SK-N-SH (cell line): Measurements from ENCODE around the gene TSPAN3. TPM values are rescaled to one million over a fixed set of nuclear protein-coding genes. Genes with fewer than 3 reads are reported as not detected.

Experiments
- CTCF ChIA-PET: fragments of 300-600, 350-600 bp; formaldehyde crosslinking; extraction: SDS; loops from one replicate; lab custom pipeline; 2021; lab: Yijun Ruan, JAX
- POLR2A ChIA-PET: fragments of 350-600 bp; sonication (Branson Sonifier 250); formaldehyde crosslinking; extraction: SDS; loops from one replicate; lab custom pipeline; 2020; ENCODE audit warnings: antibody characterized with exemption, inconsistent platforms; lab: Yijun Ruan, JAX
- DNase-seq: peaks from one replicate; pipeline ENCODE4 v3.0.0; 2012
- H2AFZ ChIP-seq: fragments of 200-600 bp; sonication (generic); 2 replicates; pipeline ENCODE4 v1.8.1; 2016; ENCODE audit warnings: antibody characterized with exemption, mild to moderate bottlenecking, low read depth
- H3F3A ChIP-seq: fragments of 200-600 bp; sonication (generic); replicated peaks from 2 replicates; pipeline ENCODE3; 2016; ENCODE audit warnings: antibody characterized with exemption, mild to moderate bottlenecking; ENCODE audit not compliant: insufficient read depth
- H3K27ac ChIP-seq, 2 experiments: fragments of 200-500 bp in 1 of 2; fragments of 200-600 bp in 1 of 2; sonication (Bioruptor generic) in 1 of 2; sonication (generic), shearing (Covaris generic) in 1 of 2; 2 replicates each; pipeline versions ENCODE4 v1.5.1 to v1.6.1; 2014 to 2016; ENCODE audit warnings: low read depth in 2 of 2, inconsistent platforms in 1 of 2, low read length in 1 of 2, mild to moderate bottlenecking in 1 of 2, mixed read lengths in 1 of 2
- H3K27me3 ChIP-seq: fragments of 200-600 bp; sonication (generic), shearing (Covaris generic); 2 replicates; pipeline ENCODE4 v1.6.1; 2016; ENCODE audit warnings: mixed run types; ENCODE audit not compliant: insufficient read depth
- H3K36me3 ChIP-seq, 2 experiments: fragments of 200-500 bp in 1 of 2; fragments of 200-600 bp in 1 of 2; sonication (Bioruptor generic) in 1 of 2; sonication (generic) in 1 of 2; replicated peaks in 1 of 2; 2 replicates each; pipeline versions ENCODE3 to v1.5.1; 2014 to 2016; ENCODE audit warnings: low read length in 1 of 2, mild to moderate bottlenecking in 1 of 2; ENCODE audit not compliant: insufficient read depth in 2 of 2, control insufficient read depth in 1 of 2
- H3K4me1 ChIP-seq, 2 experiments: fragments of 200-500 bp in 1 of 2; fragments of 200-600 bp in 1 of 2; sonication (Bioruptor generic) in 1 of 2; sonication (generic), shearing (Covaris generic) in 1 of 2; 2 replicates each; pipeline versions ENCODE4 v1.5.1 to v1.6.1; 2014 to 2016; ENCODE audit warnings: low read depth in 1 of 2, low read length in 1 of 2, mixed run types in 1 of 2; ENCODE audit not compliant: insufficient read depth in 2 of 2, control insufficient read depth in 1 of 2
- H3K4me2 ChIP-seq: fragments of 200-600 bp; sonication (generic), shearing (Covaris generic); 2 replicates; pipeline ENCODE4 v1.6.1; 2017; ENCODE audit warnings: mixed run types
- H3K4me3 ChIP-seq, 2 experiments: fragments of 200-500 bp in 1 of 2; fragments of 200-600 bp in 1 of 2; sonication (Bioruptor generic) in 1 of 2; sonication (generic), shearing (Covaris generic) in 1 of 2; 2 replicates each; pipeline versions ENCODE4 v1.5.1 to v1.8.1; 2014 to 2016; ENCODE audit warnings: low read depth in 2 of 2, inconsistent platforms in 1 of 2, low read length in 1 of 2, mild to moderate bottlenecking in 1 of 2, mixed read lengths in 1 of 2, moderate library complexity in 1 of 2
- H3K79me2 ChIP-seq: fragments of 200-600 bp; sonication (generic); 2 replicates; pipeline ENCODE4 v1.8.1; 2017; ENCODE audit warnings: mild to moderate bottlenecking; ENCODE audit not compliant: insufficient read depth
- H3K9ac ChIP-seq: fragments of 200-600 bp; sonication (generic); 2 replicates; pipeline ENCODE4 v1.6.1; 2017; ENCODE audit warnings: mixed run types
- H3K9me2 ChIP-seq: fragments of 200-600 bp; sonication (generic); 2 replicates; pipeline ENCODE4 v1.6.1; 2017; ENCODE audit warnings: mixed run types
- H3K9me3 ChIP-seq: fragments of 200-600 bp; sonication (generic); 2 replicates; pipeline ENCODE4 v1.6.1; 2017; ENCODE audit warnings: mixed run types, mild to moderate bottlenecking, moderate library complexity
- H4K20me1 ChIP-seq: fragments of 200-600 bp; sonication (generic); 2 replicates; pipeline ENCODE4 v1.6.1; 2017; ENCODE audit warnings: mild to moderate bottlenecking, mixed run types; ENCODE audit not compliant: insufficient read depth
- CHD2 ChIP-seq: fragments of 150-350 bp; IDR thresholded peaks from 2 replicates; pipeline ENCODE4 v1.6.1; 2018; ENCODE audit warnings: low read length; ENCODE audit not compliant: partially characterized antibody
- FOSL2 ChIP-seq: IDR thresholded peaks from 2 replicates; pipeline ENCODE4 v1.4.0; 2012; ENCODE audit warnings: low read depth, mild to moderate bottlenecking, moderate library complexity, borderline replicate concordance
- FOXJ3 ChIP-seq: sonication (generic); formaldehyde crosslinking; IDR thresholded peaks from 2 replicates; pipeline ENCODE4 v1.5.1; 2020; ENCODE audit warnings: mild to moderate bottlenecking, missing genetic modification reagents
- GABPA ChIP-seq: IDR thresholded peaks from 2 replicates; pipeline ENCODE4 v1.4.0; 2012; ENCODE audit warnings: low read depth, mild to moderate bottlenecking
- GATA2 ChIP-seq: sonication (generic); formaldehyde crosslinking; IDR thresholded peaks from 2 replicates; pipeline ENCODE4 v1.5.0; 2020; ENCODE audit warnings: mild to moderate bottlenecking, missing genetic modification reagents
- JUND ChIP-seq: IDR thresholded peaks from 2 replicates; pipeline ENCODE4 v1.4.0; 2012
- MEF2A ChIP-seq: IDR thresholded peaks from 2 replicates; pipeline ENCODE4 v1.4.0; 2012; ENCODE audit warnings: low read depth, borderline replicate concordance
- NFIC ChIP-seq: IDR thresholded peaks from 2 replicates; pipeline ENCODE4 v1.4.0; 2012; ENCODE audit warnings: borderline replicate concordance
- NRF1 ChIP-seq: IDR thresholded peaks from 2 replicates; pipeline ENCODE4 v1.6.1; 2012; ENCODE audit warnings: low read depth, mild to moderate bottlenecking, low read length
- POLR2AphosphoS5 ChIP-seq: IDR thresholded peaks from 2 replicates; pipeline ENCODE4 v1.6.1; 2012; ENCODE audit warnings: low read depth, low read length
- RAD21 ChIP-seq: IDR thresholded peaks from 2 replicates; pipeline ENCODE4 v1.6.1; 2012; ENCODE audit warnings: mild to moderate bottlenecking, low read length
- RCOR1 ChIP-seq: fragments of 150-350 bp; IDR thresholded peaks from 2 replicates; pipeline ENCODE4 v1.6.1; 2017; ENCODE audit warnings: antibody characterized with exemption, low read length
- RXRA ChIP-seq: IDR thresholded peaks from 2 replicates; pipeline ENCODE4 v1.4.0; 2012; ENCODE audit warnings: low read depth, mild to moderate bottlenecking, borderline replicate concordance
- WGBS: methylation state at CpG from one replicate; pipeline ENCODE4 v1.1.6; 2017; ENCODE audit warnings: low lambda C conversion rate; 5-methylcytosine and 5-hydroxymethylcytosine counted together
- polyA plus RNA-seq, 3 experiments: library from polyadenylated mRNA; depleted of rRNA; stranded (reverse); fragments of >200 nt; gene quantifications; 2 replicates each; pipeline ENCODE4 v1.2.3, GENCODE V29; 2012
- TF ChIP-seq, protein P1 (sequence below): IDR thresholded peaks from 2 replicates; pipeline ENCODE4 v1.4.0; 2012; ENCODE audit warnings: low read depth, borderline replicate concordance
- TF ChIP-seq, protein P2 (sequence below): fragments of 150-350 bp; IDR thresholded peaks from 2 replicates; pipeline ENCODE4 v1.6.1; 2017; ENCODE audit warnings: antibody characterized with exemption, low read length, low read depth, borderline replicate concordance
- TF ChIP-seq, protein P3 (sequence below): IDR thresholded peaks from 2 replicates; pipeline ENCODE4; 2012

The TSPAN3 gene
- polyA plus RNA-seq, 1 of the 3 experiments (the other 2 are of a cell fraction): 409 TPM

GRCh38 chr15:77033729-77034671 is 36.9 kb downstream of the TSPAN3 start:
- no peak overlapping the region for H3K4me2 ChIP-seq
- no peaks in the 10 kb centered on the region for H3K9me3 ChIP-seq
- H3K27me3 ChIP-seq: no peaks in the 10 kb centered on the region
- H3K4me3 ChIP-seq: no peak overlapping the region
- peaks cover 8% of the 10 kb centered on the region for H3F3A ChIP-seq
- H3K27ac ChIP-seq: no peak overlapping the region
- TF ChIP-seq POLR2AphosphoS5 (peak; percentile 8; the same call in 1 of the 2 replicates), CHD2 (no peak)
- H3K4me1 ChIP-seq: no peaks in the 10 kb centered on the region; a peak in 1 of 4 replicates
- ChIA-PET POLR2A (no interaction called here), CTCF (interaction anchor here (0.7 to 4.2 kb wide), 13 partner anchors 9 to 628 kb away, joined by 3 to 46 read pairs (median 3); partner anchors contain the start of gene PSTPIP1)
- no peak overlapping the region for H2AFZ ChIP-seq
- H3K36me3 ChIP-seq: peaks cover 0 to 3% of the 10 kb centered on the region in 2 experiments
- H4K20me1 ChIP-seq: no peaks in the 10 kb centered on the region
- no peak overlapping the region for H3K9ac ChIP-seq
- H3K79me2 ChIP-seq: no peaks in the 10 kb centered on the region
- H3K9me2 ChIP-seq: no peaks in the 10 kb centered on the region
- DNase-seq: peak; percentile 22
- 92% methylated on average over 7 of the region's 13 CpGs for WGBS

DNA sequence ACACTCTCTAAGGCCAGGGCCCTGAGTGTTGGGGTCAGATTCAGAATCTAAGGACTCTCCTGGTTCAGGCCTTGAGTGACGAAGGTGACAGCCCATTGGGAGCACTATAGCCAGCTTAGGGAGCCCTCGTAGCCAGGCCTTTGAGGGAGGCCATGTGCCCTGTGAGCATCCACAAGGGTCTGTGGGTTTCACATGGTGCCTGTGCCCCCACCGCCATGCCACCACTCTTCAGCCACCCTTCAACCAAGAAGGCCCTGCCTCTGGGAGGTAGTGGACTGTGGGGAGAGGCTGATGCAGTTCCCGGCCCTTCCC is 37.5 kb downstream of the TSPAN3 start:
- no peak overlapping the region for H3K27ac ChIP-seq
- DNase-seq: no peak
- no peaks in the 10 kb centered on the region for H3K9me2 ChIP-seq
- H2AFZ ChIP-seq: no peak overlapping the region
- no peak overlapping the region for H3K4me2 ChIP-seq
- no peaks in the 10 kb centered on the region for H3K27me3 ChIP-seq
- TF ChIP-seq POLR2AphosphoS5 (no peak), GATA2 (CRISPR knock-in tag) (no peak), JUND (no peak), RCOR1 (no peak), RAD21 (no peak), FOSL2 (no peak)
- no peaks in the 10 kb centered on the region for H3K79me2 ChIP-seq
- 100% methylated on average over 1 of the region's 4 CpGs for WGBS
- H3K4me3 ChIP-seq: no peak overlapping the region
- H3K4me1 ChIP-seq: no peaks in the 10 kb centered on the region; a peak in 1 of 4 replicates
- ChIA-PET POLR2A (no interaction called here), CTCF (interaction anchor here (0.9 to 2.3 kb wide), 4 partner anchors 11 to 510 kb away, joined by 3 to 12 read pairs (median 4); no protein-coding TSS in a partner anchor)
- H3K36me3 ChIP-seq: peaks cover 0 to 3% of the 10 kb centered on the region in 2 experiments
- no peaks in the 10 kb centered on the region for H3K9me3 ChIP-seq
- H3K9ac ChIP-seq: no peak overlapping the region
- no peaks in the 10 kb centered on the region for H4K20me1 ChIP-seq
- peaks cover 8% of the 10 kb centered on the region for H3F3A ChIP-seq

- peak; percentile 24 for DNase-seq
- H3K4me1 ChIP-seq: no peaks in the 10 kb centered on the region; a peak in 1 of 4 replicates
- no peak overlapping the region for H3K9ac ChIP-seq
- H3F3A ChIP-seq: peaks cover 7% of the 10 kb centered on the region
- no peak overlapping the region for H3K4me3 ChIP-seq
- H3K4me2 ChIP-seq: no peak overlapping the region
- 88% methylated on average over 8 of the region's 18 CpGs for WGBS
- no peaks in the 10 kb centered on the region for H3K9me3 ChIP-seq
- peaks cover 0 to 3% of the 10 kb centered on the region in 2 experiments for H3K36me3 ChIP-seq
- H2AFZ ChIP-seq: no peak overlapping the region
- ChIA-PET CTCF (interaction anchor here (0.9 to 2.3 kb wide), 5 partner anchors 10 to 511 kb away, joined by 3 to 12 read pairs (median 3); no protein-coding TSS in a partner anchor), POLR2A (no interaction called here)
- H3K27ac ChIP-seq: no peak overlapping the region
- no peaks in the 10 kb centered on the region for H4K20me1 ChIP-seq
- no peaks in the 10 kb centered on the region for H3K27me3 ChIP-seq
- no peaks in the 10 kb centered on the region for H3K9me2 ChIP-seq
- H3K79me2 ChIP-seq: no peaks in the 10 kb centered on the region
- no peak for TF ChIP-seq GABPA
- TF ChIP-seq, protein P1, sequence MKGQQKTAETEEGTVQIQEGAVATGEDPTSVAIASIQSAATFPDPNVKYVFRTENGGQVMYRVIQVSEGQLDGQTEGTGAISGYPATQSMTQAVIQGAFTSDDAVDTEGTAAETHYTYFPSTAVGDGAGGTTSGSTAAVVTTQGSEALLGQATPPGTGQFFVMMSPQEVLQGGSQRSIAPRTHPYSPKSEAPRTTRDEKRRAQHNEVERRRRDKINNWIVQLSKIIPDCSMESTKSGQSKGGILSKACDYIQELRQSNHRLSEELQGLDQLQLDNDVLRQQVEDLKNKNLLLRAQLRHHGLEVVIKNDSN: no peak
- no peak for TF ChIP-seq CHD2
- no peak for TF ChIP-seq FOXJ3 (CRISPR knock-in tag)
- TF ChIP-seq, protein P2, sequence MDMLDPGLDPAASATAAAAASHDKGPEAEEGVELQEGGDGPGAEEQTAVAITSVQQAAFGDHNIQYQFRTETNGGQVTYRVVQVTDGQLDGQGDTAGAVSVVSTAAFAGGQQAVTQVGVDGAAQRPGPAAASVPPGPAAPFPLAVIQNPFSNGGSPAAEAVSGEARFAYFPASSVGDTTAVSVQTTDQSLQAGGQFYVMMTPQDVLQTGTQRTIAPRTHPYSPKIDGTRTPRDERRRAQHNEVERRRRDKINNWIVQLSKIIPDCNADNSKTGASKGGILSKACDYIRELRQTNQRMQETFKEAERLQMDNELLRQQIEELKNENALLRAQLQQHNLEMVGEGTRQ: no peak
- no peak for TF ChIP-seq JUND
- TF ChIP-seq NFIC: no peak
- TF ChIP-seq RXRA: no peak
- no peak for TF ChIP-seq GATA2 (CRISPR knock-in tag)
- no peak for TF ChIP-seq NRF1
- TF ChIP-seq, protein P3, sequence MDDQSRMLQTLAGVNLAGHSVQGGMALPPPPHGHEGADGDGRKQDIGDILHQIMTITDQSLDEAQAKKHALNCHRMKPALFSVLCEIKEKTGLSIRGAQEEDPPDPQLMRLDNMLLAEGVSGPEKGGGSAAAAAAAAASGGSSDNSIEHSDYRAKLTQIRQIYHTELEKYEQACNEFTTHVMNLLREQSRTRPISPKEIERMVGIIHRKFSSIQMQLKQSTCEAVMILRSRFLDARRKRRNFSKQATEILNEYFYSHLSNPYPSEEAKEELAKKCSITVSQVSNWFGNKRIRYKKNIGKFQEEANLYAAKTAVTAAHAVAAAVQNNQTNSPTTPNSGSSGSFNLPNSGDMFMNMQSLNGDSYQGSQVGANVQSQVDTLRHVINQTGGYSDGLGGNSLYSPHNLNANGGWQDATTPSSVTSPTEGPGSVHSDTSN: no peak
- TF ChIP-seq MEF2A: no peak
Observed at GRCh38 chr15:77032647-77033416, 38.1 kb downstream of the TSPAN3 start.
